ENCODE data around the gene SCD.
"Not testable (repeated sequence)": the region's sequence is repeated elsewhere in the genome, so short reads cannot be mapped to it uniquely, and the experiment has no call there.

SCD gene

DNA sequence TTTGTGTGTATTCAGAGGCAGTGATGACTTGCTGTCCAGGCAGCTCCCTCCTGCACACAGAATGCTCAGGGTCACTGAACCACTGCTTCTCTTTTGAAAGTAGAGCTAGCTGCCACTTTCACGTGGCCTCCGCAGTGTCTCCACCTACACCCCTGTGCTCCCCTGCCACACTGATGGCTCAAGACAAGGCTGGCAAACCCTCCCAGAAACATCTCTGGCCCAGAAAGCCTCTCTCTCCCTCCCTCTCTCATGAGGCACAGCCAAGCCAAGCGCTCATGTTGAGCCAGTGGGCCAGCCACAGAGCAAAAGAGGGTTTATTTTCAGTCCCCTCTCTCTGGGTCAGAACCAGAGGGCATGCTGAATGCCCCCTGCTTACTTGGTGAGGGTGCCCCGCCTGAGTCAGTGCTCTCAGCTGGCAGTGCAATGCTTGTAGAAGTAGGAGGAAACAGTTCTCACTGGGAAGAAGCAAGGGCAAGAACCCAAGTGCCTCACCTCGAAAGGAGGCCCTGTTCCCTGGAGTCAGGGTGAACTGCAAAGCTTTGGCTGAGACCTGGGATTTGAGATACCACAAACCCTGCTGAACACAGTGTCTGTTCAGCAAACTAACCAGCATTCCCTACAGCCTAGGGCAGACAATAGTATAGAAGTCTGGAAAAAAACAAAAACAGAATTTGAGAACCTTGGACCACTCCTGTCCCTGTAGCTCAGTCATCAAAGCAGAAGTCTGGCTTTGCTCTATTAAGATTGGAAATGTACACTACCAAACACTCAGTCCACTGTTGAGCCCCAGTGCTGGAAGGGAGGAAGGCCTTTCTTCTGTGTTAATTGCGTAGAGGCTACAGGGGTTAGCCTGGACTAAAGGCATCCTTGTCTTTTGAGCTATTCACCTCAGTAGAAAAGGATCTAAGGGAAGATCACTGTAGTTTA lies 15.8 kb downstream of the SCD start:
- no peak for DNase-seq

GRCh38 chr10:100364175-100364574 lies 17.1 kb downstream of the SCD start:
- DNase-seq = no peak

GRCh38 chr10:100364735-100365391 lies 17.8 kb downstream of the SCD start:
- DNase-seq = peak; percentile 39 to 67

GRCh38 chr10:100368721-100369120 lies 21.7 kb downstream of the SCD start:
- DNase-seq = no peak

- DNase-seq = peak in 1 of 2 experiments; percentile 49
Observed at GRCh38 chr10:100370714-100371481, 23.9 kb downstream of the SCD start.

DNA sequence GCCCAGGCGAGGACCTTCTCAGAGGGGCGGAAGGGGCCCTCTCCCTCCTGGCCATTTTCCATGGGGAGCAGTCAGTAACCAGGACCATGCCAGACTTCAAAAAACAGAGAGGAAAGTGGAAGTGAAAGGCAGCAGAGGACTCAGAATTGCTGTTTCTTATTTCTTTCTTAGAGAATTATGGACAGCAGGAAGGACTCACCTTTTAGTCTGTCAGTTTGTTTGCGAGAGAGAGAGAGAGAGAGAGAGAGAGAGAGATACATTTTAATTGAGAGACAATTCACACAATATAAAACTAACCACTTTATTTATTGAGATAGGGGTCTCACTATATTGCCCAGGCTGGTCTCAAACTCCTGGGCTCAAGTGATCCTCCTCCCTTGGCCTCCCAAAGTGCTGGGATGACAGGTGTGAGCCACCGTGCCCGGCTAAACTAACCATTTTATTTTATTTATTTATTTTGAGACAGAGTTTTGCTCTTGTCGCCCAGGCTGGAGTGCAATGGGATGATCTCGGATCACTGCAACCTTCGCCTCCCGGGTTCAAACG lies 24.5 kb downstream of the SCD start:
- DNase-seq = no peak

DNA sequence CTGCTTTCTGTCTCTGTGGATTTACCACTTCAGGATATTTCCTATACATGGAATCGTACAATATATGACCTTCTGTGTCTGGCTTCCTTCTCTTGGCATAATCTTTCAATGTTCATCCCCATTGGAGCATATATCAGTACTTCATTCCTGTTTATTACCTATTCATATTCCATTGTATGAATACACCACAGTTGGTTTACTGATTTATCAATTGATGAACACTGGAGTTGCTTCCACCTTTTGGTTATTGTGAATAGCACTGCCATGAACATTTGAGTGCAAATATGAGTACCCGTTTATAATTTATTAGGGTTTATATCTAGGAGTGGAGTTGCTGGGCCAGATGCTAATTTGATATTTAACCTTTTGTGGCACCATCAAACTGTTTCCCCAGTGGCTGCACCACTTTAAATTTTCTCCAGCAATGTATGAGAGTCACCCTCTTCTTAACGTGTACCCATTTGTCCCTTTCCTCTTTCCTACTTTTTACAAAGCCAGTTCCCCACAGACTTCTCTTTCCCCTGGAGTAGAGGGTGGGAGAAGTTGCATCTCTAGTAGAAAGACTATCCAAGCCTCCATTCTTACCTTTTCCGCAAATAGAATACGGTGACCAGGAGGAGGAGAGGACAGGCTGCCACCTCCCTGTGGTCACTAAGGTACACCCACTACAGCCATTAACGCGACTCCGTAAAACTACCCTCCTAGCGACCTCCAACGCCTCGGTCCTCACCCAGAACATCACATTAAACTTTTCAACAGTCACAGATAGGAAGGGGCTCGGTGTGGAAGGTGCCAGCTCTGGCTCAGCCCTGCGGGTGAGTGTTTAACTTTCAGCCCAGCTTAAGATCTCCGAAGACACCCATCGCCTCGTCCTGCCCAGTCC lies 25.6 kb downstream of the SCD start:
- DNase-seq = peak in 1 of 2 experiments; percentile 61

DNA sequence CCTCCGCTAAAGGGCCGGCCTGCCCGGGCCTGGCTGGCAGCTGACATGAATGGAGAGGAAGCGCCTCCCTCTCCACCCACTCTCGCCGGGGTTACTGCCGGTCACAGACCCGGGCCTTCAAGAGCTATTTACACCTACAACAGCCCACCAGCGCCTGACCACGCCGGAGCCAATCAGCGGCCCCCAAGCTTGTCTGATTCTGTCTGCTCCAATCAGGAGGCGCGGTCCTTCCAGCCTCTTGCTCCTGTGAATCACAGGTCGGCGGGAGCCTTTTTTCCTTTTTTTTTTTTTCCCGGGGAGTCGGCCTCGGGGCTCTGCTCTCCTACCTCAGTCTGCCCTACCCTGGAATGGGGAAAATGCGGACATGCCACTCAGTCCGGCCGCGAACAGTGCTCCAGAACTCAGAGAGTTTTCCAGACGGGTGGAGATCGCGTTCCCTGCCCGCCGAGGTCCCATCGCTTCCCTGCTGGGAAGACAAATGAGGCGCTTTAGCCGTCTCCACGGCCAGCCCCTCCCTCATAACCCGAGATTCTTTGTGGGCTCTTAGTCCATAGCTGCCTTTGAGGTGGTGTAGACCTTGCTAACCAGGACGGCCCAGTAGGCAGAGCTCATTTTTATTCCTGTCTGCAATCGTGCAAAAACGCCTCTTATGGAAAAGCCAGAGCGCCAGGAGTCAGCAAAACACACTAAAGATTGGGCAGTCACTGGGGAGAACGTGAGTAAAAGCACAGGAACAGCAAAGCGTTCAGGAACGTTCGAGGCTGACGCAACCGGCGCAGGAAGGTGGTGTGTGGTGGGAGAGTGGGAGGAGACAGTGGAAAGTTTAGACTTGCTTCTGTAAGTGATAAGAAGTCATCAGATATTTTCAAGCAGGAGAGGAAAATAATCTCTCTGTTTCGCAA lies 26.5 kb downstream of the SCD start:
- peak; percentile 98 for DNase-seq

DNA sequence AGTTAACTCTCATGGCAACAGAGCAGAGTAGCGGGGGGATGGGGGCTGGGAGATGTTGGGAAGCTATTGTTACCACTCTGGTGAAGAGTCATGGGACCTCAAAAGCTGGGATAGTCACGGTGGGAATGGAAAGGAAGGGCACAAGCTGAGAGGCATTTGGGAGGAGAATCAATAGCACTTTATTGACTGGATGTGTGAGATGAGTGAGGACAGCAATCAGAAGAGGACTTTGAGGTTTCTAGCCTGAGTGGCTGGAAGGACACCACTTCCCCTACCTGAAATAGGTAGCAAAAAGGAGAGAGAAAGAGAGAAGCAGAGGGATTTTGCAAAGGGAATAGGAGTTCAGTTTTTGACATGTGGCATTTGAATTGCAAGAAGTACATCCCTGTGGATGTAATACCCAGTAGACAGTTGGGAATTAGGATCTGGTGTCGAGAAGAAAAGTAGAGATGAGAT lies 27.2 kb downstream of the SCD start:
- DNase-seq = no peak

- not testable (repeated sequence) for DNase-seq
Observed at GRCh38 chr10:100374677-100375353, 27.8 kb downstream of the SCD start.

DNA sequence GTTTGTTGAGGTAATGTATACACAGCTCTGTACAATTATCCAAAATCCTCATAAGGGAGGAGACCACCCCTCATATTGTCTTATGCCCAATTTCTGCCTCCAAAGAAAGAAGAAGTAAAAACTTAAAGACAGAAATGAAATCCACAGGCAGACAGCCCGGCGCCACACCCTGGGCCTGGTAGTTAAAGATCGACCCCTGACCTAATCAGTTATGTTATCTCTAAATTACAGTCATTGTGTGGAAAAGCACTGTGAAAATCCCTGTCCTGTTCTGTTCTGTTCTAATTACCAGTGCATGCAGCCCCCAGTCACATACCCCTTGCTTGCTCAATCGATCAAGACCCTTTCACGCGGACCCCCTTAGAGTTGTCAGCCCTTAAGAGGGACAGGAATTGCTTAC lies 29.6 kb downstream of the SCD start:
- DNase-seq = not testable (repeated sequence)

GRCh38 chr10:100377830-100378229 lies 30.8 kb downstream of the SCD start:
- DNase-seq = no peak

- no peak for DNase-seq
Observed at GRCh38 chr10:100380400-100380799, 33.4 kb downstream of the SCD start.

- DNase-seq = no peak
Observed at GRCh38 chr10:100382553-100382952, 35.5 kb downstream of the SCD start.

DNA sequence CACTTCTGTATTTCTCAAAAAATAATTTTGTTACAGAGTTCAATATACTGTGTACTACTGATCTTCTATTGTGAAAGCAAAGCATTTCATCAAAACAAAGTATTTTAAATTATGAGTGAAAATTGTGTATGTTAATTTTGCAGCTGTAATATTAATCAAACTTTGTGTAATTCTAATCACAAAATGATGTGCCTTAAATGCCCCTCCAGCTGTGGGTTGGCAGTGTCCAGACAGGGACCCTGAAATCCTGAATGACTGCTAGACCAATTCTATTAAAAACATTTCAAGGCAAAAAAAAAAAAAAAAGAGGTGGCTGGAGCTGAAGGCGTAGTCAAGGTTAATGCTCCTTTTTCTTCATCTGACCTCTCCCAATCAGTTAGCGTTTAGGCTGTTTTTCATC lies 36.2 kb downstream of the SCD start:
- no peak for DNase-seq

GRCh38 chr10:100391163-100392002 lies 44.4 kb downstream of the SCD start:
- no peak for DNase-seq

- DNase-seq = no peak
Observed at GRCh38 chr10:100392686-100393003, 45.6 kb downstream of the SCD start.

DNA sequence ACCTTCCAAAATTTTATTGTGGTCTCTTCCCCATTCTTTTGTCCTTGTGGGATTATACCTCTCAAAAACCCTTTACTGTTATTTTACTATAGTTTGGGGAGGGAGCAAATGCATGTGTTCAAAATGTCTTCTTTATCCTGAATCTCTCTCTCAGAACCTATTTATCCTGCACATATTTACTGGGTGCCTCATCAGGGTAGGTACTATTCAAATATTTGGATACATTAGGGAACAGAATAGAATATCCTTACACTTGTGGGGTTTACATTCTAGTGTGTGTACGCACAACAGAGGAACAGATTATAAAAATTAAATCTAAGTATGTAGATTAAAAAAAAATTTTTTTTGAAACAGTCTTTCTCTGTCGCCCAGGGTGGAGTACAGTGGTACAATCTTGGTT lies 48.6 kb downstream of the SCD start:
- no peak for DNase-seq

GRCh38 chr10:100396605-100397004 lies 49.6 kb downstream of the SCD start:
- no peak for DNase-seq
